SK-N-SH (cell line): ENCODE measurements around the gene SPATA19. TPM values are rescaled to one million over a fixed set of nuclear protein-coding genes. Genes with fewer than 3 reads are reported as not detected.

Experiments
- CTCF ChIA-PET: fragments of 300-600, 350-600 bp; formaldehyde crosslinking; extraction: SDS; loops from one replicate; lab custom pipeline; 2021; lab: Yijun Ruan, JAX
- POLR2A ChIA-PET: fragments of 350-600 bp; sonication (Branson Sonifier 250); formaldehyde crosslinking; extraction: SDS; loops from one replicate; lab custom pipeline; 2020; ENCODE audit warnings: antibody characterized with exemption, inconsistent platforms; lab: Yijun Ruan, JAX
- DNase-seq: peaks from one replicate; pipeline ENCODE4 v3.0.0; 2012
- H2AFZ ChIP-seq: fragments of 200-600 bp; sonication (generic); 2 replicates; pipeline ENCODE4 v1.8.1; 2016; ENCODE audit warnings: antibody characterized with exemption, mild to moderate bottlenecking, low read depth
- H3F3A ChIP-seq: fragments of 200-600 bp; sonication (generic); replicated peaks from 2 replicates; pipeline ENCODE3; 2016; ENCODE audit warnings: antibody characterized with exemption, mild to moderate bottlenecking; ENCODE audit not compliant: insufficient read depth
- H3K27ac ChIP-seq, 2 experiments: fragments of 200-500 bp in 1 of 2; fragments of 200-600 bp in 1 of 2; sonication (Bioruptor generic) in 1 of 2; sonication (generic), shearing (Covaris generic) in 1 of 2; 2 replicates each; pipeline versions ENCODE4 v1.5.1 to v1.6.1; 2014 to 2016; ENCODE audit warnings: low read depth in 2 of 2, inconsistent platforms in 1 of 2, low read length in 1 of 2, mild to moderate bottlenecking in 1 of 2, mixed read lengths in 1 of 2
- H3K27me3 ChIP-seq: fragments of 200-600 bp; sonication (generic), shearing (Covaris generic); 2 replicates; pipeline ENCODE4 v1.6.1; 2016; ENCODE audit warnings: mixed run types; ENCODE audit not compliant: insufficient read depth
- H3K36me3 ChIP-seq, 2 experiments: fragments of 200-500 bp in 1 of 2; fragments of 200-600 bp in 1 of 2; sonication (Bioruptor generic) in 1 of 2; sonication (generic) in 1 of 2; replicated peaks in 1 of 2; 2 replicates each; pipeline versions ENCODE3 to v1.5.1; 2014 to 2016; ENCODE audit warnings: low read length in 1 of 2, mild to moderate bottlenecking in 1 of 2; ENCODE audit not compliant: insufficient read depth in 2 of 2, control insufficient read depth in 1 of 2
- H3K4me1 ChIP-seq, 2 experiments: fragments of 200-500 bp in 1 of 2; fragments of 200-600 bp in 1 of 2; sonication (Bioruptor generic) in 1 of 2; sonication (generic), shearing (Covaris generic) in 1 of 2; 2 replicates each; pipeline versions ENCODE4 v1.5.1 to v1.6.1; 2014 to 2016; ENCODE audit warnings: low read depth in 1 of 2, low read length in 1 of 2, mixed run types in 1 of 2; ENCODE audit not compliant: insufficient read depth in 2 of 2, control insufficient read depth in 1 of 2
- H3K4me2 ChIP-seq: fragments of 200-600 bp; sonication (generic), shearing (Covaris generic); 2 replicates; pipeline ENCODE4 v1.6.1; 2017; ENCODE audit warnings: mixed run types
- H3K4me3 ChIP-seq, 2 experiments: fragments of 200-500 bp in 1 of 2; fragments of 200-600 bp in 1 of 2; sonication (Bioruptor generic) in 1 of 2; sonication (generic), shearing (Covaris generic) in 1 of 2; 2 replicates each; pipeline versions ENCODE4 v1.5.1 to v1.8.1; 2014 to 2016; ENCODE audit warnings: low read depth in 2 of 2, inconsistent platforms in 1 of 2, low read length in 1 of 2, mild to moderate bottlenecking in 1 of 2, mixed read lengths in 1 of 2, moderate library complexity in 1 of 2
- H3K79me2 ChIP-seq: fragments of 200-600 bp; sonication (generic); 2 replicates; pipeline ENCODE4 v1.8.1; 2017; ENCODE audit warnings: mild to moderate bottlenecking; ENCODE audit not compliant: insufficient read depth
- H3K9ac ChIP-seq: fragments of 200-600 bp; sonication (generic); 2 replicates; pipeline ENCODE4 v1.6.1; 2017; ENCODE audit warnings: mixed run types
- H3K9me2 ChIP-seq: fragments of 200-600 bp; sonication (generic); 2 replicates; pipeline ENCODE4 v1.6.1; 2017; ENCODE audit warnings: mixed run types
- H3K9me3 ChIP-seq: fragments of 200-600 bp; sonication (generic); 2 replicates; pipeline ENCODE4 v1.6.1; 2017; ENCODE audit warnings: mixed run types, mild to moderate bottlenecking, moderate library complexity
- H4K20me1 ChIP-seq: fragments of 200-600 bp; sonication (generic); 2 replicates; pipeline ENCODE4 v1.6.1; 2017; ENCODE audit warnings: mild to moderate bottlenecking, mixed run types; ENCODE audit not compliant: insufficient read depth
- EP300 ChIP-seq, 2 experiments: IDR thresholded peaks; 2 replicates each; pipeline versions ENCODE4 v1.4.0 to v1.6.1; 2012; ENCODE audit warnings: borderline replicate concordance in 1 of 2, low read depth in 1 of 2, low read length in 1 of 2
- EZH2phosphoT487 ChIP-seq: fragments of 200-600 bp; sonication (generic); IDR thresholded peaks from 2 replicates; pipeline ENCODE4 v1.6.1; 2017; ENCODE audit warnings: low read depth, mixed run types, mild to moderate bottlenecking, antibody characterized with exemption, moderate library complexity, borderline replicate concordance
- FOSL2 ChIP-seq: IDR thresholded peaks from 2 replicates; pipeline ENCODE4 v1.4.0; 2012; ENCODE audit warnings: low read depth, mild to moderate bottlenecking, moderate library complexity, borderline replicate concordance
- FOXJ3 ChIP-seq: sonication (generic); formaldehyde crosslinking; IDR thresholded peaks from 2 replicates; pipeline ENCODE4 v1.5.1; 2020; ENCODE audit warnings: mild to moderate bottlenecking, missing genetic modification reagents
- GATA2 ChIP-seq: sonication (generic); formaldehyde crosslinking; IDR thresholded peaks from 2 replicates; pipeline ENCODE4 v1.5.0; 2020; ENCODE audit warnings: mild to moderate bottlenecking, missing genetic modification reagents
- IRF3 ChIP-seq: fragments of 150-350 bp; IDR thresholded peaks from 2 replicates; pipeline ENCODE4 v1.6.1; 2016; ENCODE audit warnings: mild to moderate bottlenecking, low read depth, low read length
- JUND ChIP-seq: IDR thresholded peaks from 2 replicates; pipeline ENCODE4 v1.4.0; 2012
- MEF2A ChIP-seq: IDR thresholded peaks from 2 replicates; pipeline ENCODE4 v1.4.0; 2012; ENCODE audit warnings: low read depth, borderline replicate concordance
- MXI1 ChIP-seq: IDR thresholded peaks from 2 replicates; pipeline ENCODE4 v1.6.1; 2012; ENCODE audit warnings: mild to moderate bottlenecking, low read depth, low read length, improper control_type of control experiment
- NFIC ChIP-seq: IDR thresholded peaks from 2 replicates; pipeline ENCODE4 v1.4.0; 2012; ENCODE audit warnings: borderline replicate concordance
- POLR2AphosphoS5 ChIP-seq: IDR thresholded peaks from 2 replicates; pipeline ENCODE4 v1.6.1; 2012; ENCODE audit warnings: low read depth, low read length
- RCOR1 ChIP-seq: fragments of 150-350 bp; IDR thresholded peaks from 2 replicates; pipeline ENCODE4 v1.6.1; 2017; ENCODE audit warnings: antibody characterized with exemption, low read length
- SIN3A ChIP-seq: IDR thresholded peaks from 2 replicates; pipeline ENCODE4 v1.6.1; 2012; ENCODE audit warnings: low read depth, mild to moderate bottlenecking, low read length, moderate library complexity, borderline replicate concordance
- SMC3 ChIP-seq: IDR thresholded peaks from 2 replicates; pipeline ENCODE4 v1.6.1; 2012; ENCODE audit warnings: low read depth, low read length, improper control_type of control experiment
- TAF1 ChIP-seq: IDR thresholded peaks from 2 replicates; pipeline ENCODE4 v1.6.1; 2012; ENCODE audit warnings: low read depth, mild to moderate bottlenecking, low read length, moderate library complexity, borderline replicate concordance
- USF2 ChIP-seq: fragments of 150-350 bp; IDR thresholded peaks from 2 replicates; pipeline ENCODE4 v1.6.1; 2017; ENCODE audit warnings: antibody characterized with exemption, low read length, low read depth, borderline replicate concordance
- YY1 ChIP-seq: IDR thresholded peaks from 2 replicates; pipeline ENCODE4 v1.4.0; 2012; ENCODE audit warnings: low read depth, mild to moderate bottlenecking
- WGBS: methylation state at CpG from one replicate; pipeline ENCODE4 v1.1.6; 2017; ENCODE audit warnings: low lambda C conversion rate; 5-methylcytosine and 5-hydroxymethylcytosine counted together
- polyA plus RNA-seq, 3 experiments: library from polyadenylated mRNA; depleted of rRNA; stranded (reverse); fragments of >200 nt; gene quantifications; 2 replicates each; pipeline ENCODE4 v1.2.3, GENCODE V29; 2012
- TF ChIP-seq, protein P1 (sequence below): IDR thresholded peaks from 2 replicates; pipeline ENCODE4 v1.4.0; 2012; ENCODE audit warnings: low read depth

SPATA19 gene
- polyA plus RNA-seq, 1 of the 3 experiments (the other 2 are of a cell fraction), result not detected

DNA sequence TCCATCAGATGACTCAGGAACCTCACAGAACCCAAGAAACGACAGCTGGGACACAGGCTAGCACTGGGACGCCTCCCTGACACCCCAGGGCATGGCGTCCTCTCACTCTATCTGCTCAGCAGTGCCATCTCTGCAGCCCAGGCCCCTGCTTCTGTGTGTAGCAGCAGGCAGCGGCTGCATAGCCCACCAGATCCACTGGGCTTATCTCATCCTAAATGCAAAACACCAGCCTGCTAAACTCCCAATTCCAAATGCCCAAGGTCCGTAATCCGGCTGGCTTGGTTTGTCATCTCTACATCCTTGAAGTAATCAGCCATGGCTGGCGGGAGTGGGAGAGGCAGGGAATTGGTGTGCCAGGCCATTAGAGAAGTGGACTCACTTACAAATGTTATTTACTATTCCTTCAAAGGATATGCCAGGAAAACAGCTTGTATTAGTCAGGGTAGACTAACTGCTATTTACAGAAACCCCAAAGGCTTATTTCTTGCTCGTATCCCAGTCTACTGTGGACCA, 30.7 kb downstream of the SPATA19 start:
- no peaks in the 10 kb centered on the region for H3F3A ChIP-seq
- peak; percentile 69 for DNase-seq
- no peaks in the 10 kb centered on the region for H4K20me1 ChIP-seq
- H2AFZ ChIP-seq, result no peak overlapping the region
- H3K9me3 ChIP-seq, result no peaks in the 10 kb centered on the region
- H3K79me2 ChIP-seq, result no peaks in the 10 kb centered on the region
- CTCF ChIA-PET, result interaction anchor here (1.2 kb wide), 1 partner anchor 21 kb away, joined by 3 read pairs; no protein-coding TSS in a partner anchor
- H3K9ac ChIP-seq, result no peak overlapping the region
- H3K4me3 ChIP-seq, result no peak overlapping the region
- H3K4me2 ChIP-seq, result no peak overlapping the region
- H3K4me1 ChIP-seq, result peaks cover 0 to 3% of the 10 kb centered on the region in 2 experiments; a peak in 1 of 4 replicates
- WGBS, result 0% methylated on average over 8 of the region's 8 CpGs
- H3K36me3 ChIP-seq, result no peaks in the 10 kb centered on the region
- H3K27ac ChIP-seq, result no peak overlapping the region
- no peaks in the 10 kb centered on the region for H3K27me3 ChIP-seq
- TF ChIP-seq EP300 (IDR thresholded peaks at IDR 0.05; ENCODE audit: borderline replicate concordance in 1 of 2, low read depth in 1 of 2, low read length in 1 of 2) (peak in 1 of 2 experiments; percentile 10; a peak in 1 of 4 replicates), GATA2 (CRISPR knock-in tag) (peak; percentile 34; the same call in 1 of the 2 replicates), FOSL2 (no peak), FOXJ3 (no peak)
- POLR2A ChIA-PET, result no interaction called here
- no peaks in the 10 kb centered on the region for H3K9me2 ChIP-seq

- no peaks in the 10 kb centered on the region for H3K27me3 ChIP-seq
- no peak overlapping the region for H3K4me2 ChIP-seq
- no peak for DNase-seq
- no peaks in the 10 kb centered on the region for H3K36me3 ChIP-seq
- POLR2A ChIA-PET, result no interaction called here
- H3K9me3 ChIP-seq, result no peaks in the 10 kb centered on the region
- WGBS, result 31% methylated on average over 10 of the region's 10 CpGs
- H3K27ac ChIP-seq, result no peak overlapping the region
- no peaks in the 10 kb centered on the region for H3K9me2 ChIP-seq
- no peaks in the 10 kb centered on the region for H4K20me1 ChIP-seq
- CTCF ChIA-PET, result interaction anchor here (1.6 to 3.2 kb wide), 2 partner anchors 9 to 730 kb away, joined by 4 to 16 read pairs; no protein-coding TSS in a partner anchor
- H3K4me1 ChIP-seq, result peaks cover 0 to 3% of the 10 kb centered on the region in 2 experiments; a peak in 1 of 4 replicates
- H3F3A ChIP-seq, result no peaks in the 10 kb centered on the region
- TF ChIP-seq JUND (no peak), TAF1 (no peak), USF2 (no peak), MEF2A (no peak), NFIC (no peak), IRF3 (no peak), EZH2phosphoT487 (no peak), SMC3 (no peak), SIN3A (no peak), GATA2 (CRISPR knock-in tag) (no peak), RCOR1 (no peak), YY1 (no peak), POLR2AphosphoS5 (no peak), MXI1 (no peak)
- TF ChIP-seq, protein P1, sequence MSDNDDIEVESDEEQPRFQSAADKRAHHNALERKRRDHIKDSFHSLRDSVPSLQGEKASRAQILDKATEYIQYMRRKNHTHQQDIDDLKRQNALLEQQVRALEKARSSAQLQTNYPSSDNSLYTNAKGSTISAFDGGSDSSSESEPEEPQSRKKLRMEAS, result no peak
- H3K79me2 ChIP-seq, result no peaks in the 10 kb centered on the region
- no peak overlapping the region for H2AFZ ChIP-seq
- H3K9ac ChIP-seq, result no peak overlapping the region
- no peak overlapping the region for H3K4me3 ChIP-seq
Observed at GRCh38 chr11:133811850-133812685, 33.2 kb downstream of the SPATA19 start.
